Measurements from ENCODE around the gene KIN.

GRCh38 chr10:7773845-7774801 lies 13.7 kb downstream of the KIN start:
- no peak for TF ChIP-seq CTCF (IDR thresholded peaks at IDR 0.05)
- no peak for TF ChIP-seq POLR2A (IDR thresholded peaks at IDR 0.05)

Measured in adrenal gland (tissue), 5 donors.